ENCODE results near the gene REX1BD.

Gene REX1BD

GRCh38 chr19:18605546-18606280 is 17.1 kb downstream of the REX1BD start:
- TF ChIP-seq CREB5 (CRISPR knock-in tag; IDR thresholded peaks at IDR 0.05; ENCODE audit: low read depth) = no peak
- no peak for ATAC-seq

- TF ChIP-seq ZNF8 (CRISPR knock-in tag; IDR thresholded peaks at IDR 0.05) = no peak
- no peak for ATAC-seq
Observed at GRCh38 chr19:18606281-18607225, 18.0 kb downstream of the REX1BD start, which contains the start of gene CRLF1. Gene CRLF1 (minus strand): TSS chr19:18606799. CDS start chr19:18606656, 143 bp downstream.

- no peak for TF ChIP-seq ZNF565 (CRISPR knock-in tag; conservative IDR thresholded peaks at IDR 0.05; ENCODE audit: low read depth)
- no peak for TF ChIP-seq ZNF8 (CRISPR knock-in tag; IDR thresholded peaks at IDR 0.05)
- no peak for TF ChIP-seq TOX (CRISPR knock-in tag; IDR thresholded peaks at IDR 0.05; ENCODE audit: borderline replicate concordance)
- TF ChIP-seq ZNF70 (CRISPR knock-in tag; IDR thresholded peaks at IDR 0.05) = no peak
- TF ChIP-seq ARNTL (CRISPR knock-in tag; IDR thresholded peaks at IDR 0.05; ENCODE audit: borderline replicate concordance, low read depth) = no peak
- ATAC-seq = no peak
Observed at GRCh38 chr19:18607226-18608101, 18.9 kb downstream of the REX1BD start.

GRCh38 chr19:18608102-18608804 is 19.7 kb downstream of the REX1BD start:
- TF ChIP-seq TCF4 (CRISPR knock-in tag; IDR thresholded peaks at IDR 0.05; ENCODE audit: borderline replicate concordance) = no peak
- no peak for TF ChIP-seq ZNF8 (CRISPR knock-in tag; IDR thresholded peaks at IDR 0.05)
- no peak for TF ChIP-seq TSHZ2 (CRISPR knock-in tag; IDR thresholded peaks at IDR 0.05)
- no peak for TF ChIP-seq POU6F1 (CRISPR knock-in tag; IDR thresholded peaks at IDR 0.05; ENCODE audit: borderline replicate concordance, low read depth)
- TF ChIP-seq GLIS3 (CRISPR knock-in tag; IDR thresholded peaks at IDR 0.05) = no peak
- no peak for TF ChIP-seq ZFP3 (CRISPR knock-in tag; IDR thresholded peaks at IDR 0.05)
- TF ChIP-seq ZNF565 (CRISPR knock-in tag; conservative IDR thresholded peaks at IDR 0.05; ENCODE audit: low read depth) = no peak
- no peak for TF ChIP-seq ZNF70 (CRISPR knock-in tag; IDR thresholded peaks at IDR 0.05)
- TF ChIP-seq BACH2 (CRISPR knock-in tag; IDR thresholded peaks at IDR 0.05; ENCODE audit: borderline replicate concordance) = no peak
- ATAC-seq = no peak

GRCh38 chr19:18608805-18609716 is 20.5 kb downstream of the REX1BD start:
- TF ChIP-seq TSHZ2 (CRISPR knock-in tag; IDR thresholded peaks at IDR 0.05) (no peak), ISL1 (CRISPR knock-in tag; IDR thresholded peaks at IDR 0.05) (no peak), GLIS3 (CRISPR knock-in tag; IDR thresholded peaks at IDR 0.05) (no peak)
- ATAC-seq = no peak
